GM19099 (cell line): Measurements from ENCODE around the gene RBM19.

Experiments
- POLR2A ChIP-seq: IDR thresholded peaks from 3 replicates; pipeline ENCODE4 v1.6.1; 2011; ENCODE audit warnings: low read depth; ENCODE audit not compliant: insufficient read length; ENCODE audit errors: extremely low read depth

RBM19 gene

GRCh38 chr12:113776536-113776935, 189.6 kb downstream of the RBM19 start:
- no peak for TF ChIP-seq POLR2A

- no peak for TF ChIP-seq POLR2A
These were observed 191.6 kb downstream of the RBM19 start for GRCh38 chr12:113774526-113774925.

- no peak for TF ChIP-seq POLR2A
These were observed 193.6 kb downstream of the RBM19 start for GRCh38 chr12:113772505-113773030.

DNA sequence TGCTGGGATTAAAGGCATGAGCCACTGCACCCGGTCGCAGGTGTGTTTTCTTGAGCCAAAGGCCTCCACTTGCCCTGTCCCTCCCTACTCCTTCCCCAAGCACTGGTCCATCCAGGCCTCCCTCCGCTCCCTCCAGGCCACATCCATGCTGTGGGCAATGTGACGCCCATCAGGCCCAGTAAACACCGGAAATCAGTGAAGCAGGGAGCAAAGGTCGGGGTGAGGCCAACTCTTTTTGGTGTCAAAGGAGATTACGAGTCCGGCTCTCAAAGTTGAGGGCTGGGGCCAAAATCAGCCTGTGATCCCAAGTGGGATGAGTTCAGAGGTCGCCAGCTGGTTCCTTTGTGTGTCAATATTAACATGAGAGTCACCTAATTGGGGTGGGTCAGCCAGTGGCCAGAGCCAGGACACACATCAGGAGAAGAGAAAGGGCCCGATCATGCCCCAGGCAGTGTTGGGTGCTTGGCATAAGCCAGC, 195.7 kb downstream of the RBM19 start:
- TF ChIP-seq POLR2A = no peak

GRCh38 chr12:113769305-113769704, 196.8 kb downstream of the RBM19 start:
- no peak for TF ChIP-seq POLR2A

DNA sequence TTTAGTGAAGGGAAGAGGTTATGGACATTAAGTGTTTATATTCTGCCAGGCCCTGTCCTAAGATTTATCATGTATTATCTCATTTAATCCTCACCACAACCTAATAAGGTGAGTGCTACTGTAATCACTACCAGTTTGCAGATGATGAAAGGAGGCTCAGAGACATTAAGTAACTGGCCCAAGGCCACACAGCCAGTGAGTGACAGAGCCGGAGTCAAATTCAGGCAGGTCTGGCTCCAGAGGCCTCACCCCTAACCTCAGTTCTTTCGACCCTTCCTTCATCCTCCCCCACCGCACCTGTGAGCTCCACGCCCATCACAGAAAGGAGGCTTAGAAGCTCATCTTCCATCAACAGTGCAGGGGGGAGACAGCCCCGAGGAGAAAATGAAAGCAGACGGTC, 197.3 kb downstream of the RBM19 start:
- TF ChIP-seq POLR2A = no peak

DNA sequence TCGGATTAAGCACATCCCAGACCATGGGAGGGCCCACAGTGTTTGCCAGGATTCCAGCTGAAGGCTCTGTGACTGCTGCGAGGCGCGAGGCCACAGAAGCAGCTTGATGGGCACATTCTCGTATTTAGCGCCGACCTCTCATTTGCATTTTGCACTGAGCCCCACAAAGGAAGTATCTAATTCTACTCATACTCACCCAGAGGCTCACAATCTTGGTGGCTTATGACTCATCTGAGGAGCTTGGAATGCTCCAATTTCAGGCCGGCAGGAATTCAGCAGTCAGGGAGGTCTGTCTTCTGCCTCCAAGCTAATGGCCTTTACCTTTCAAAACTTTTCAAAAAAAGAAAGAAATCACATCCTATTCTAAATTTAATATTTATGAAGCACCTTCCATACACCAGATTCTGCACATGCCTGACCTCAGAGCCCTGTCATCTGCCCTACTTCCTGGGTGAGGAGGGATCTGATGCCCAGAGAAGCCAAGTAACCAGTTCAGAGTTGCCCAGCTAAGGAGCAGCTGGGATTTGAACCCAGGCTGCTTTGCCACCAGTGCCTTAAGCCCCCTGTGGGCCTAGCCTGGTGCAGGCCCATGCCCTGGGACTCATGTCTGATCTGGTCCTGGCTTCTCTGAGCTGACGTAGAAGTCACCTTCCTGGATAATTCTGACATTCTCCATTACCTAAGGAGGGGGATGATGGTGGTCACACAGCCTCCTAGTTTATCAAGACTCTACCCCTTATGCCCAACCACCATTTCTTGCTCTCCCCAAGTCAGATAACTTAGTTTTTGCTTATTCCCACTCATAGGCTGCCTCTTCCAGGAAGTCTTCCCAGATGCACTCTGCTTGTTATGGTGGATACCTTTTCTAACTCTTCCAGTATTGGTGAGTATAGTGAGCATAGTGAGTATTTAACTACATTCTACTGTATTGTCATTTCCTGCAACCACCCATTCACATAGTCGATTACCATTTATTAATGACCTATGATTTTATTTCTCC, 198.9 kb downstream of the RBM19 start:
- no peak for TF ChIP-seq POLR2A
